Measurements from ENCODE around the gene PRDM16.

Gene PRDM16

DNA sequence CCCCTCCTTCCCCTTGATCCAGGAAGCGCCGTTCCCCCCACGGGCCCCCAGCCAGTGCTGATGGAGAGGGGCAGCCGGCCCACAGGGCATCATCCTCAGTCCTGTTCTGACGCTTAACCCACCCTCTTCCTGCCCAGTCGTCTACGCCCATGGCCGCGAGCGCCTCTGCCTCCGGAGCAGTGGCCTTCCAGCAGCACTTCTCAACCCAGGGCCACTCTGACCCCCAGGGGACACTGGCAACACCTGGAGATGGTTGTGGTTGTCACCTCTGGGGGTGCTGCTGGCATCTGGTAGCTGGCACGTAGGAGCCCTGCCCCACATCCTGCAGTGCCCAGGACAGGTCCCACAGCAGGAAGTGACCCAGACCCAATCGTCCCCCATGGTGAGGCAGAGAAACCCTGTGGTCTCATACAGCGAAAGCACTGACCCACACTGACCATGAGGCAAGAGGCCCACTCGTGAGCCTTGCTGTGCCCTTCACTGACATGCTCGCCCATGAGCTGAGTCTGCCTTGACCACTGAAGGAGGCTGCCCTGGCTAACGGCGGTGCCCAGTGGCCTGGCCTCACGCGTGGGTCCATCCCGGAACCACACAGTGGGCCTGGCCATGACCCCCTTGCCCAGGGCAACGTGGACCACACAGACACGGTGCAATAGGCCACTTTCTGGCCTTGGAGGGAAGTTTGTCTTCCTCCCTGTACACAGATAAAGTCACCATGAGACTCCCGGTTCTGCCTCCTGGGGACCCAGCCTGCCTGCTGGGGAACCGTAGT is 288.7 kb downstream of the PRDM16 start:
- no peak for ATAC-seq
- TF ChIP-seq TOX (CRISPR knock-in tag; IDR thresholded peaks at IDR 0.05; ENCODE audit: borderline replicate concordance) = no peak

- no peak for ATAC-seq
- TF ChIP-seq ZFP30 (CRISPR knock-in tag; IDR thresholded peaks at IDR 0.05) (no peak), TOX (CRISPR knock-in tag; IDR thresholded peaks at IDR 0.05; ENCODE audit: borderline replicate concordance) (no peak), RARB (CRISPR knock-in tag; IDR thresholded peaks at IDR 0.05) (no peak), OSR1 (CRISPR knock-in tag; IDR thresholded peaks at IDR 0.05) (no peak), GLIS3 (CRISPR knock-in tag; IDR thresholded peaks at IDR 0.05) (no peak), ZC3H10 (CRISPR knock-in tag; IDR thresholded peaks at IDR 0.05) (no peak)
- TF ChIP-seq, protein P1, sequence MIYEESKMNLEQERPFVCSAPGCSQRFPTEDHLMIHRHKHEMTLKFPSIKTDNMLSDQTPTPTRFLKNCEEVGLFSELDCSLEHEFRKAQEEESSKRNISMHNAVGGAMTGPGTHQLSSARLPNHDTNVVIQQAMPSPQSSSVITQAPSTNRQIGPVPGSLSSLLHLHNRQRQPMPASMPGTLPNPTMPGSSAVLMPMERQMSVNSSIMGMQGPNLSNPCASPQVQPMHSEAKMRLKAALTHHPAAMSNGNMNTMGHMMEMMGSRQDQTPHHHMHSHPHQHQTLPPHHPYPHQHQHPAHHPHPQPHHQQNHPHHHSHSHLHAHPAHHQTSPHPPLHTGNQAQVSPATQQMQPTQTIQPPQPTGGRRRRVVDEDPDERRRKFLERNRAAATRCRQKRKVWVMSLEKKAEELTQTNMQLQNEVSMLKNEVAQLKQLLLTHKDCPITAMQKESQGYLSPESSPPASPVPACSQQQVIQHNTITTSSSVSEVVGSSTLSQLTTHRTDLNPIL (CRISPR knock-in tag; IDR thresholded peaks at IDR 0.05; ENCODE audit: low read depth) = no peak
These were observed 290.3 kb downstream of the PRDM16 start for GRCh38 chr1:3359351-3359750.

DNA sequence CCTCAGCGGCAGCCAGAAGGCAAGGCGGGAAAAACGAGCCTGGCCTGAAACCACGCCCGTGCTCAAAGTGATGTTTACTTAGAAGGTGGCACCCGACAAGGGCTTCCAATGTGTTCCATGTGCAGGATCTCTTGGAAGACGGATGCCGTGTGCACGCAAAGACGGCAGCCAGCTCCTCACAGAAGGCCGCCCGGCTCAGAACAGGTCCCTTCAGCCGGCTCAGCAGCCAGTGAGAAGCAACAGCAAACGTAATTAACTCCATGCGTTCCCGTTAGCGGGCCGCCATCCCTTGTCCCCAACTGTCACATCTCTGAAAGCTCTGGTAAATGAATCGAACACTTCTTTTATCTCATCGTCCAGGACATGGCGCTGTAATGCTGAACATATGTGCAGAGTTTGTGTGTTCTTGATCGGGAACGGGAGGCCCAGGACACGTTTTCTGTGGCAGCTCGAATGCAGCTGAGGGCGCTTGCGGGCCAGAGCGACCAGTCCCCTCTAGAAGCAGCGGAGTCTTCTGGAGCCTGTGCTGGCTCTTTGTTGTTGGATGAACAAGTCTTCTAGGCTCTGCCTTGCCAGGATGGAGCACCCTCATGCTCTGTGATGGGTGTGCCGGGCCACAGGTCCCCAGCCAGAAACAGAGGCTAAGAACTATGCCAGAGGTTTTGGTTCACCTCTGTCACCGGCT is 290.9 kb downstream of the PRDM16 start:
- TF ChIP-seq RARB (CRISPR knock-in tag; IDR thresholded peaks at IDR 0.05) = no peak
- TF ChIP-seq ZC3H10 (CRISPR knock-in tag; IDR thresholded peaks at IDR 0.05) = no peak
- no peak for TF ChIP-seq OSR1 (CRISPR knock-in tag; IDR thresholded peaks at IDR 0.05)
- no peak for TF ChIP-seq ARNTL (CRISPR knock-in tag; IDR thresholded peaks at IDR 0.05; ENCODE audit: borderline replicate concordance, low read depth)
- TF ChIP-seq PPARA (CRISPR knock-in tag; IDR thresholded peaks at IDR 0.05; ENCODE audit: borderline replicate concordance) = no peak
- TF ChIP-seq GLIS3 (CRISPR knock-in tag; IDR thresholded peaks at IDR 0.05) = no peak
- TF ChIP-seq ZFP3 (CRISPR knock-in tag; IDR thresholded peaks at IDR 0.05) = no peak
- TF ChIP-seq, protein P2, sequence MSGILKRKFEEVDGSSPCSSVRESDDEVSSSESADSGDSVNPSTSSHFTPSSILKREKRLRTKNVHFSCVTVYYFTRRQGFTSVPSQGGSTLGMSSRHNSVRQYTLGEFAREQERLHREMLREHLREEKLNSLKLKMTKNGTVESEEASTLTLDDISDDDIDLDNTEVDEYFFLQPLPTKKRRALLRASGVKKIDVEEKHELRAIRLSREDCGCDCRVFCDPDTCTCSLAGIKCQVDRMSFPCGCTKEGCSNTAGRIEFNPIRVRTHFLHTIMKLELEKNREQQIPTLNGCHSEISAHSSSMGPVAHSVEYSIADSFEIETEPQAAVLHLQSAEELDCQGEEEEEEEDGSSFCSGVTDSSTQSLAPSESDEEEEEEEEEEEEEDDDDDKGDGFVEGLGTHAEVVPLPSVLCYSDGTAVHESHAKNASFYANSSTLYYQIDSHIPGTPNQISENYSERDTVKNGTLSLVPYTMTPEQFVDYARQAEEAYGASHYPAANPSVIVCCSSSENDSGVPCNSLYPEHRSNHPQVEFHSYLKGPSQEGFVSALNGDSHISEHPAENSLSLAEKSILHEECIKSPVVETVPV (CRISPR knock-in tag; IDR thresholded peaks at IDR 0.05) = no peak
- no peak for TF ChIP-seq ESRRG (CRISPR knock-in tag; IDR thresholded peaks at IDR 0.05)
- no peak for TF ChIP-seq ZFP30 (CRISPR knock-in tag; IDR thresholded peaks at IDR 0.05)
- TF ChIP-seq, protein P3, sequence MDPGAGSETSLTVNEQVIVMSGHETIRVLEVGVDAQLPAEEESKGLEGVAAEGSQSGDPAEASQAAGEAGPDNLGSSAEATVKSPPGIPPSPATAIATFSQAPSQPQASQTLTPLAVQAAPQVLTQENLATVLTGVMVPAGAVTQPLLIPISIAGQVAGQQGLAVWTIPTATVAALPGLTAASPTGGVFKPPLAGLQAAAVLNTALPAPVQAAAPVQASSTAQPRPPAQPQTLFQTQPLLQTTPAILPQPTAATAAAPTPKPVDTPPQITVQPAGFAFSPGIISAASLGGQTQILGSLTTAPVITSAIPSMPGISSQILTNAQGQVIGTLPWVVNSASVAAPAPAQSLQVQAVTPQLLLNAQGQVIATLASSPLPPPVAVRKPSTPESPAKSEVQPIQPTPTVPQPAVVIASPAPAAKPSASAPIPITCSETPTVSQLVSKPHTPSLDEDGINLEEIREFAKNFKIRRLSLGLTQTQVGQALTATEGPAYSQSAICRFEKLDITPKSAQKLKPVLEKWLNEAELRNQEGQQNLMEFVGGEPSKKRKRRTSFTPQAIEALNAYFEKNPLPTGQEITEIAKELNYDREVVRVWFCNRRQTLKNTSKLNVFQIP (CRISPR knock-in tag; IDR thresholded peaks at IDR 0.05; ENCODE audit: borderline replicate concordance, low read depth) = no peak
- no peak for TF ChIP-seq ZNF70 (CRISPR knock-in tag; IDR thresholded peaks at IDR 0.05)
- TF ChIP-seq ISL1 (CRISPR knock-in tag; IDR thresholded peaks at IDR 0.05) = no peak
- TF ChIP-seq CSDC2 (CRISPR knock-in tag; IDR thresholded peaks at IDR 0.05) = no peak
- TF ChIP-seq, protein P1 (CRISPR knock-in tag; IDR thresholded peaks at IDR 0.05; ENCODE audit: low read depth) = no peak
- TF ChIP-seq BACH2 (CRISPR knock-in tag; IDR thresholded peaks at IDR 0.05; ENCODE audit: borderline replicate concordance) = no peak
- TF ChIP-seq, protein P4, sequence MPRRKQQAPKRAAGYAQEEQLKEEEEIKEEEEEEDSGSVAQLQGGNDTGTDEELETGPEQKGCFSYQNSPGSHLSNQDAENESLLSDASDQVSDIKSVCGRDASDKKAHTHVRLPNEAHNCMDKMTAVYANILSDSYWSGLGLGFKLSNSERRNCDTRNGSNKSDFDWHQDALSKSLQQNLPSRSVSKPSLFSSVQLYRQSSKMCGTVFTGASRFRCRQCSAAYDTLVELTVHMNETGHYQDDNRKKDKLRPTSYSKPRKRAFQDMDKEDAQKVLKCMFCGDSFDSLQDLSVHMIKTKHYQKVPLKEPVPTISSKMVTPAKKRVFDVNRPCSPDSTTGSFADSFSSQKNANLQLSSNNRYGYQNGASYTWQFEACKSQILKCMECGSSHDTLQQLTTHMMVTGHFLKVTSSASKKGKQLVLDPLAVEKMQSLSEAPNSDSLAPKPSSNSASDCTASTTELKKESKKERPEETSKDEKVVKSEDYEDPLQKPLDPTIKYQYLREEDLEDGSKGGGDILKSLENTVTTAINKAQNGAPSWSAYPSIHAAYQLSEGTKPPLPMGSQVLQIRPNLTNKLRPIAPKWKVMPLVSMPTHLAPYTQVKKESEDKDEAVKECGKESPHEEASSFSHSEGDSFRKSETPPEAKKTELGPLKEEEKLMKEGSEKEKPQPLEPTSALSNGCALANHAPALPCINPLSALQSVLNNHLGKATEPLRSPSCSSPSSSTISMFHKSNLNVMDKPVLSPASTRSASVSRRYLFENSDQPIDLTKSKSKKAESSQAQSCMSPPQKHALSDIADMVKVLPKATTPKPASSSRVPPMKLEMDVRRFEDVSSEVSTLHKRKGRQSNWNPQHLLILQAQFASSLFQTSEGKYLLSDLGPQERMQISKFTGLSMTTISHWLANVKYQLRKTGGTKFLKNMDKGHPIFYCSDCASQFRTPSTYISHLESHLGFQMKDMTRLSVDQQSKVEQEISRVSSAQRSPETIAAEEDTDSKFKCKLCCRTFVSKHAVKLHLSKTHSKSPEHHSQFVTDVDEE (CRISPR knock-in tag; IDR thresholded peaks at IDR 0.05) = no peak
- TF ChIP-seq ZNF8 (CRISPR knock-in tag; IDR thresholded peaks at IDR 0.05) = no peak
- ATAC-seq = no peak
